ENCODE measurements around the gene STX10.

Gene STX10

GRCh38 chr19:13094771-13095392 lies 55.3 kb downstream of the STX10 start:
- Histone ChIP-seq H3K4me1 (ENCODE audit: control insufficient read depth, low read length) (peaks cover 64% of the 10 kb centered on the region), H3K4me3 (ENCODE audit: low read length) (peak overlapping the region; percentile 88)

GRCh38 chr19:13094106-13094504 lies 56.1 kb downstream of the STX10 start:
- H3K27ac ChIP-seq (ENCODE audit: low read depth, low read length) = peak overlapping the region; percentile 87
- peaks cover 24% of the 10 kb centered on the region for H3K79me2 ChIP-seq (ENCODE audit: control insufficient read depth, low read length)
- no peaks in the 10 kb centered on the region for H3K9me3 ChIP-seq (ENCODE audit: control insufficient read depth, insufficient read depth, low read length)
- H3K9me2 ChIP-seq (replicated peaks; ENCODE audit: control insufficient read depth, low read length) = no peaks in the 10 kb centered on the region
- H3K4me1 ChIP-seq (ENCODE audit: control insufficient read depth, low read length) = peaks cover 56% of the 10 kb centered on the region
- peak overlapping the region; percentile 88; the same call in 1 of the 2 replicates for H3K4me3 ChIP-seq (ENCODE audit: low read length)
- H3K4me2 ChIP-seq (ENCODE audit: low read length) = peak overlapping the region; percentile 98
- no peaks in the 10 kb centered on the region for H3K27me3 ChIP-seq (ENCODE audit: control insufficient read depth, low read length)
- peaks cover 6% of the 10 kb centered on the region for H3K36me3 ChIP-seq (ENCODE audit: control insufficient read depth, low read length)
- H3F3A ChIP-seq (ENCODE audit: control insufficient read depth, insufficient read depth) = peaks cover 22% of the 10 kb centered on the region
- H4K20me1 ChIP-seq (ENCODE audit: control insufficient read depth, insufficient read depth, low read depth, low read length) = no peaks in the 10 kb centered on the region
- no peak for TF ChIP-seq EZH2phosphoT487 (IDR thresholded peaks at IDR 0.05; ENCODE audit: borderline replicate concordance, low read length)
- TF ChIP-seq CTCF (IDR thresholded peaks at IDR 0.05; ENCODE audit: low read depth, low read length, poor library complexity, severe bottlenecking) = no peak

More at GRCh38 chr19:13094771-13095392, 55.3 kb downstream of the STX10 start:
- H3K4me2 ChIP-seq (ENCODE audit: low read length) = peak overlapping the region; percentile 98
- H3K27ac ChIP-seq (ENCODE audit: low read depth, low read length) = peak overlapping the region; percentile 87
- H3K9me2 ChIP-seq (replicated peaks; ENCODE audit: control insufficient read depth, low read length) = no peaks in the 10 kb centered on the region
- H3F3A ChIP-seq (ENCODE audit: control insufficient read depth, insufficient read depth) = peaks cover 24% of the 10 kb centered on the region
- TF ChIP-seq CTCF (IDR thresholded peaks at IDR 0.05; ENCODE audit: low read depth, low read length, poor library complexity, severe bottlenecking) = no peak
- TF ChIP-seq EZH2phosphoT487 (IDR thresholded peaks at IDR 0.05; ENCODE audit: borderline replicate concordance, low read length) = no peak
- H3K79me2 ChIP-seq (ENCODE audit: control insufficient read depth, low read length) = peaks cover 29% of the 10 kb centered on the region
- peaks cover 11% of the 10 kb centered on the region for H3K36me3 ChIP-seq (ENCODE audit: control insufficient read depth, low read length)
- H3K9me3 ChIP-seq (ENCODE audit: control insufficient read depth, insufficient read depth, low read length) = no peaks in the 10 kb centered on the region
- no peaks in the 10 kb centered on the region for H4K20me1 ChIP-seq (ENCODE audit: control insufficient read depth, insufficient read depth, low read depth, low read length)
- H3K27me3 ChIP-seq (ENCODE audit: control insufficient read depth, low read length) = no peaks in the 10 kb centered on the region

All from DOHH2 (cell line).